ENCODE measurements around the gene SMARCAL1.
A peak's percentile ranks its signal among the peaks of the same experiment; 100 is the strongest.

SMARCAL1 gene

GRCh38 chr2:216428618-216429350 lies 16.5 kb downstream of the SMARCAL1 start:
- DNase-seq, result no peak

GRCh38 chr2:216429428-216429827 lies 17.1 kb downstream of the SMARCAL1 start:
- DNase-seq, result no peak

- no peak for DNase-seq
These were observed 18.7 kb downstream of the SMARCAL1 start for GRCh38 chr2:216430811-216431530.

- DNase-seq, result no peak
These were observed 19.2 kb downstream of the SMARCAL1 start for GRCh38 chr2:216431531-216431856.

GRCh38 chr2:216436383-216436782 lies 24.1 kb downstream of the SMARCAL1 start:
- DNase-seq, result peak; percentile 81

- DNase-seq, result no peak
These were observed 29.2 kb downstream of the SMARCAL1 start for GRCh38 chr2:216441308-216442010.

- peak; percentile 6 for DNase-seq
These were observed 33.2 kb downstream of the SMARCAL1 start for GRCh38 chr2:216445501-216445900.

- no peak for DNase-seq
These were observed 34.1 kb downstream of the SMARCAL1 start for GRCh38 chr2:216446343-216446742.

- no peak for DNase-seq
These were observed 35.0 kb downstream of the SMARCAL1 start for GRCh38 chr2:216447293-216447692.

GRCh38 chr2:216448829-216449228 lies 36.5 kb downstream of the SMARCAL1 start:
- no peak for DNase-seq

- DNase-seq, result no peak
These were observed 38.1 kb downstream of the SMARCAL1 start for GRCh38 chr2:216450346-216450745.

GRCh38 chr2:216450784-216451183 lies 38.5 kb downstream of the SMARCAL1 start:
- DNase-seq, result no peak

- peak; percentile 8 for DNase-seq
These were observed 41.8 kb downstream of the SMARCAL1 start for GRCh38 chr2:216453955-216454614.

GRCh38 chr2:216463148-216463547 lies 50.9 kb downstream of the SMARCAL1 start:
- DNase-seq, result no peak

GRCh38 chr2:216464104-216464720 lies 51.9 kb downstream of the SMARCAL1 start:
- no peak for DNase-seq

GRCh38 chr2:216465579-216466195 lies 53.4 kb downstream of the SMARCAL1 start:
- no peak for DNase-seq

- no peak for DNase-seq
These were observed 55.6 kb downstream of the SMARCAL1 start for GRCh38 chr2:216467845-216468244.

- DNase-seq, result no peak
These were observed 57.4 kb downstream of the SMARCAL1 start for GRCh38 chr2:216469661-216470060.

GRCh38 chr2:216473187-216473586 lies 60.9 kb downstream of the SMARCAL1 start:
- no peak for DNase-seq

GRCh38 chr2:216474925-216475670 lies 62.8 kb downstream of the SMARCAL1 start:
- DNase-seq, result no peak

- DNase-seq, result no peak
These were observed 63.5 kb downstream of the SMARCAL1 start for GRCh38 chr2:216475767-216476166.
